Ammon's horn (tissue), 1 donor: Measurements from ENCODE around the gene NCF4.
A peak's percentile ranks its signal among the peaks of the same experiment; 100 is the strongest.

Source experiments
- DNase-seq: peaks from one replicate; pipeline ENCODE4 v3.0.0-alpha.2; 2016; ENCODE audit warnings: low spot score

The NCF4 gene

DNA sequence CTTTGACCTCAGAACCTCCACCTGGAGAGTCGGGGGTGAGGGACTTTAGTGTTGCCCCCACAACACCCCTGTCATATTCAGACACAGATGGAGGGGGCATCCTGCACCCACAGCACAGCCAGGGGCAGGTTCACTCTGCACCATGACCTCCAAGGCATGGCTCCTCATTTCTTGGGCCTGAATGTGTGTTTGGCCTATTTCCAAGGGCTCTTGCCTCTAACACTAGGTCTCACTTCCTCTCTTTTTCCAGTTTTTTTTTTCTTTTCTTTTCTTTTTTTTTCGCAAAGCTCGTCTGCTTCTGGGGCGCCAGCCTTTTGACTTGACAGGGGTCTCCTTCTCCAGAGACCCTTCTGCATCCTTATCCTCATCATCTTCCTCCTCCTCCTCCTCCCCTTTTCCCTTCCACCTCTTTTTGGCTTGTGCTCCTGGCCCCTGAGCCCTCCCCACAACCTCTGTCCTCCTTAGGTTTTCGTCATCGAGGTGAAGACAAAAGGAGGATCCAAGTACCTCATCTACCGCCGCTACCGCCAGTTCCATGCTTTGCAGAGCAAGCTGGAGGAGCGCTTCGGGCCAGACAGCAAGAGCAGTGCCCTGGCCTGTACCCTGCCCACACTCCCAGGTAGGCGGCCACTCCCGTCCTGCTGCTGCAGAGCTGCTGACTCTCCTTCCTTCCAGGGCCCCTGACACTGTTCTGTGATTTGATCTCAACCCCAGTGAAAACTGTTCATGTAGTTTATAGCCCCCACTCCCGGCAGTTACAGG is 3.8 kb downstream of the NCF4 start:
- peak; percentile 21 for DNase-seq

DNA sequence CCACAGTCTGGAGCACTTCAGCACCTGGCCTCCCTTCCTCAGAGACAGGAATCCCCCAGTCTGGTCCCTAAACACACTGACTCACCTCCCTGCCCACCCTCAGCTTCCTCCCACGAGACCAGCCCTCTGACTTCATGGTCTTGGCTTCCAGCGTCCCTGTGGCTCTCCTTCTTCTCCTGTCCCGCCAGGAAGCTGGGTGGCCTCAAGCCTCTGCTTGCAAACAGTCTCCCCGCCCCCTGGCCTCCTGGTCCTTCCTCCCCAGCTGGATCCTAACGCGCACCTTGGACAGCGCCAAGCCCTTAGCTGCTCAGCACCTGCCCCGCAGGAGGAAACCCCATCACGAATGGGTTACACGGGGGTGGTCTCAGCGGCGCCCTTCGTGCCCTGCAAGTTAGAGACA is 4.5 kb downstream of the NCF4 start:
- no peak for DNase-seq

DNA sequence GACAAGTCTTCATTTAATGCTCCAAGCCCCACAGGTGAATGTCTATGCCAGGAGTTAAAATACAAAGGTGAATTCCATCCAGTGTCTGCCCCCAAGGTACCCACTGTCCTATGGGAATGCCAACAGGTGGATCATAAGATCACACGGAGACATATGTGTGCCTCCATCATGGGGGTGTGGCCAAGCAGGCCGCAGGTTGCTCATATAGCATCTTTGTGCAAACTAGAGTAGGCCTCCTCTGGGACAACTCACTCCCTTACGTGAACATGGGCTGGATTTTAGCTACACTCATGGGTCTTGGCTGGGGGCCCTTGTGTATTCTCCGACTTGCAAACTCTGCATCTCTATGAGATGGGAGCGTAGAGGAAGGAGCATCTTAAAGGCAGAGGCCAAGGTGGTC is 6.9 kb downstream of the NCF4 start:
- DNase-seq: no peak

DNA sequence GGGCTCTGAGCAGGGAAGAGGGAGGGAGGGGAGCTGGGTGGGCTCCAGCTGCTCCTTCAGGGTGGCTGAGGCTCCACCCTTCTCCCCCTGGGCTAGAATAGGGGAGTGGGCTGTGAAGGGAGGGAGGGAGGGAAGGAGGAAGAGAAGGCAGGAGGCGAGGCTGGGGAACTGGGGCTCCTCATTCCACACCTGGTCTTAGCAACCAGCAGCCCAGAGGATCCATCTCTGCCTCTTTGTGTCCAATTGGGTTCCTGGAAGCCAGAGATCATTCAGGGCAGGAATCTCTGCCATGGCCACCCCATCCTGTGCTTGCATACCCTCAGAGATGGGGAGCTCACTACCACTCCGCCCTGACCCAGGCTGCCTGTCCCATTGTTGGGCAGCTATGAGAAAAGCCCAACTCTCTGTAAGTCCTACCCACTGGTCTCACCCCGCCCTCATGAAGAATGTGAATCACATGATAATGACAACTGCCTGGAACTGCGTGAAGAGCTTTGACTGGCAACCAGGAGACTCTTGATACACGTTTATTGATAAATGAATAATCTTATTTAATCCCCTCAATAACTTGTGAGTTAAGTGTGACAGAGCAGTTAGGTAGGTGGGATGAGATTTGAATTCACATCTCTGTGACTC is 7.9 kb downstream of the NCF4 start:
- DNase-seq: no peak

DNA sequence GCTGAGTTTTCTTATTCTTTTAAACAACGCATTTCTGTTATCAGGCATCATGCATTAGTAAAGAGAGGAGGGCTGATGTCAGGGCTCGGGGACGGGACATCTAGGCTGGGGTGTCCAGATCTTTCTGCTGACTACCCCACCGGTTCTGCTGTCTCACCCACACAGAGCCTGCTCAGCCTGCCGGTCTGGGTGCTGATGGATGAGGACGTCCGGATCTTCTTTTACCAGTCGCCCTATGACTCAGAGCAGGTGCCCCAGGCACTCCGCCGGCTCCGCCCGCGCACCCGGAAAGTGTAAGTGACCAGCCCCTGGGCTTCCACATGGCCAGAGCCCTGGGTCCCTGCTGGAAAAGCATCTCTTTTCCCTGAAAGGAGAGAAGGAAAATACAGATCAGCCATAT is 9.4 kb downstream of the NCF4 start:
- DNase-seq: no peak

DNA sequence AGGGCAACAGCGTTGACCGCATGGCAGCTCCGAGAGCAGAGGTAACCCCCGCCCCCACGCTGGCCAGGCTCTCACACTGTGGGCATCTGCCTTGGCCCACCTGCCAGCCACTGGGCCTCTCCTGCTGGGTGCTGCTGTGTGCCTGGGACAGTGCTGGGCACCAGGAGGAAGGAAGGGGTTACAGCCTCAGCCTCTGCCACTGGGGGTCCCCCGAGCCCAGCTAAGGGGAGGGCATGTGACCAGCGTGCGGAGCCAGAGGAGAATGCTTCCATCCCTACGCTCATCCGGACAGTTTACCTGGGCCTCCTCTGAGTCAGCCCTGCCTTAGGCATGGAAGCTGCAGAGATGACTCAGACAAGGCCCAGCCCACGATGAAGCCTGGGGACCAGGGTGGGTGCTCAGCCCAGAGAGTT is 10.9 kb downstream of the NCF4 start:
- DNase-seq: no peak

DNA sequence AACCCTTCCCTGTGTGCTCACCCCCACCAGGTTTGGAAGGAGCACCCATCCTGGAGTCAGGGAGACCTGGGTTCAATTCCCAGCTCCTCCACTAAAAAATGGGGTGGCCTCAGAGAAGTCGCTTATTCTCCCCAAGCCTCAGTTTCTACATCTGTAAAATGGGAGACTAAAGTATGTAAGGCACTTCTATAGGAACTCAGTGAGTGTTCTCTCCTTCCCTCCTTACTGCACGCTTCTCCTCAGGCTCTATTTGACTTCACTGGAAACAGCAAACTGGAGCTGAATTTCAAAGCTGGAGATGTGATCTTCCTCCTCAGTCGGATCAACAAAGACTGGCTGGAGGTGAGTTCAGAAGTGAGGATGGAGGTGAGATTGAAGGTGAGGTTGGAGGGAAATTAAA is 11.3 kb downstream of the NCF4 start:
- DNase-seq: no peak

DNA sequence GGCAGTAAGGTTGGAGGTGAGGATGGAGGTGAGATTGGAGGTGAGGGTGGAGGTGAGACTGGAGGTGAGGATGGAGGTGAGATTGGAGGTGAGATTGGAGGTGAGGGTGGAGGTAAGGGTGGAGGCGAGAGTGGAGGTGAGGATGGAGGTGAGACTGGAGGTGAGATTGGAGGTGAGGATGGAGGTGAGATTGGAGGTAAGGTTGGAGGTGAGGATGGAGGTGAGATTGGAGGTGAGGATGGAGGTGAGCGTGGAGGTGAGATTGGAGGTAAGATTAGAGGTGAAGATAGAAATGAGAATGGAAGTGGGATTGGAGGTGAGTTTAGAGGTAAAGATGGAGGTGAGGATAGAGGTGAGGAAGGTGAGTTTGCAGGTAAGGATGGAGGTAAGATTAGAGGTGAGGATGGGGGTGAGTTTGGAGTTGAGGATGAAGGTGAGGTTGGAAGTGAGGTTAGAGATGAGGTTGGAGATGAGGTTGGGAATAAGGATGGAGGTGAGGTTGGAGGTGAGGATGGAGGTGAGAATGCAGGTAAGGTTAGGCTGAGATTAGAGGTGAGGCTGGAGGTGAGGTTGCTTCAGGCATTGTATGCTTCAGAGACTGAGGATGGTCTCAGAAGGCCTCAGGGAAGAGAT is 12.2 kb downstream of the NCF4 start:
- DNase-seq: no peak

DNA sequence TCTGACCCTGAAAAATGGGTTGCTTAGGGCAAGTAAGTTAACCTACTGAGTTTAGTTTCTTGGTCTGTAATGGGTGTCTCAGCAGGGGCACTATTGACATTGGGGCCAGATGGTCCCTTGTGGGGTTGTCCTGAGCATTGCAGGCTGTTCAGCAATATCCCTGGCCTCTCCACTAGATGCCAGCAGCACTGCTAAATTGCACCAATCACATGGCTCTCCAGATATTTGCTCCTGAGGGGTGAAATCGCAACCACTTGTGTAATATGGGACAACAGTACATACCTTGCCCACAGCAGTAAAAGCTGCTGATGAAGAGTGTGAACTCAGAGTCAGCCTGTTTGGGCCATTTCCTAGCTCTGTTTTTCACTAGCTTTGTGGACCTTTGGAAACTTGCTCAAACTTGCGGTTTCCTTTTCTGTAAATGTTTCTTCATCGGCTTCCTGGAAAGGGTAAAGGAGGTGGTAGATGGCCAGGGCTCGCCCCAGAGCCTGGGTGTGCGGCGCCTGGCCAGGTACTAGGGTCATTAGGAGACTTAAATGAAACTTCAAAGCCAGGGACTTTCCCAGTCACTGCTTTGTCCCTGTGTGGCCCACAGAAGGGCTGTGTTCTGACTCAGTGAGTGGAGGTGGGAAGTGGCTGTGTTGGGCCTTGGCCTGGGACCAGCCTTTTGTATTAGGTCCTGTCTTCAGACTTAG is 13.0 kb downstream of the NCF4 start:
- peak; percentile 51 for DNase-seq

DNA sequence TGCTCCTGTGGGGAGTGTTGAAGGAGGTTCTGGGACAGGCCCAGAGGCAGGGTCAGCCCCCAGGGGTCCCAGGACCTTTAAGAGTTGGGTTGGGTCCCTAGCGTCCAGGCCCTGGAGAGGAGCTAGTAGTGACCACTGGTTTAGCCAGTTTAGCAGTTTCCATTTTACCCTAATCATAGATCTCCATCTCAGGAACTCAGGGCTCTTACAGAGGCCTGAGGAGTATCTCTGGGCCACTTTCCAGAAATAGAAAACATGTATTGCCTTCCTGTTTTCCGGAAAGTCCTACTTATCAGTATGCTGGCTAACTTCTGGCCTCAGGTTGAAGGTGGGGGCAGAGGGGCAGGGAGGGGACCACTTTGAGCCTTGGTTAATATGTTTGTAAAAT is 13.5 kb downstream of the NCF4 start:
- no peak for DNase-seq

DNA sequence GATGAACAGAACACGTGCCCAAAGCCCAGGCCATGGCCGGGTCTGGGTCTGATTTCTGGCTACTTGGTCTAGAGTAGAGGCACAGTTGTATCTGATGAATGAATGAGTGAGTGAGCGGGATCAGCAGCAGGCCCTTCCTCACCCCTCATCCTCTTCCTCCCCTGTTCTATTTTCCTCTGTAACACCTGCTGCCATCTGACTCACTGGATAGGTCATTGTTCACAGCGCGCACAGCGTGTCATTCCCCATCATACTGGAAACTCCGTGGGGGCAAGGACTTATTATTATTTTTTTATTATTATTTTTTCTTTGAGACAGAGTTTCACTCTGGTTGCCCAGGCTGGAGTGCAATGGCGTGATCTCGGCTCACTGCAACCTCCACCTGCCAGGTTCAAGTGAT is 13.9 kb downstream of the NCF4 start:
- no peak for DNase-seq

DNA sequence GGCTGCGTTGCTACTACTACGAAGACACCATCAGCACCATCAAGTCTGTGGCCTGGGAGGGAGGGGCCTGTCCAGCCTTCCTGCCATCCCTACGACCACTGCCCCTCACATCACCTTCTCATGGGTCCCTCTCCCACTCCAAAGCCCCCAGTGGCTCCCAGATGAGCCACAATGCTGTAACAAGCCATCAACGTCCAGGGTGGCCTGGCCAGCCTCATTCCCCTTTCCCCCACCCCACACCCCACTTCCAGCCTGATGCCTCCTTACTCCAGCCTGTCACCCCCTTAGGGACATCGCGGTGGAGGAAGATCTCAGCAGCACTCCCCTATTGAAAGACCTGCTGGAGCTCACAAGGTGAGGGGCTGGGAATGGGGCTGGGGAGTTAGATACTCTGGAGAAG is 14.9 kb downstream of the NCF4 start:
- no peak for DNase-seq

DNA sequence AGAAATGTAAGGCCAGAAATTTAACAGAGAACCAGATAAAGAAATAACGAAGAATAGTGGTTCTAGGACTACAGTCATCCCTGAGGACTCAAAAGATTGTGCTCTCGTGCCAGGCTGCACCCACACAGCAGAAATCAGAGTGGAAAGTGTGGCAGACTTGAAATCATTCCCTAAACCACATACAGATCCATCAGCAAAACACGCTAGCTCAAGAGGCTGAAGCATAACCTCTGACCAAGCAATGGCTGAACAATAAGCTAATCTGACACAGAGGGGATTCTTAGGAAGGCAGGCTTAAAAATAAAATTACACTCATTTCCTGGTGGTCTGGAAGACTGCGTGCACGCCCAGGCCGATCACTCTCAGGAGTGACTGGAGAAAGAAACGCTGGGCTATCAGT is 19.0 kb downstream of the NCF4 start:
- no peak for DNase-seq

DNA sequence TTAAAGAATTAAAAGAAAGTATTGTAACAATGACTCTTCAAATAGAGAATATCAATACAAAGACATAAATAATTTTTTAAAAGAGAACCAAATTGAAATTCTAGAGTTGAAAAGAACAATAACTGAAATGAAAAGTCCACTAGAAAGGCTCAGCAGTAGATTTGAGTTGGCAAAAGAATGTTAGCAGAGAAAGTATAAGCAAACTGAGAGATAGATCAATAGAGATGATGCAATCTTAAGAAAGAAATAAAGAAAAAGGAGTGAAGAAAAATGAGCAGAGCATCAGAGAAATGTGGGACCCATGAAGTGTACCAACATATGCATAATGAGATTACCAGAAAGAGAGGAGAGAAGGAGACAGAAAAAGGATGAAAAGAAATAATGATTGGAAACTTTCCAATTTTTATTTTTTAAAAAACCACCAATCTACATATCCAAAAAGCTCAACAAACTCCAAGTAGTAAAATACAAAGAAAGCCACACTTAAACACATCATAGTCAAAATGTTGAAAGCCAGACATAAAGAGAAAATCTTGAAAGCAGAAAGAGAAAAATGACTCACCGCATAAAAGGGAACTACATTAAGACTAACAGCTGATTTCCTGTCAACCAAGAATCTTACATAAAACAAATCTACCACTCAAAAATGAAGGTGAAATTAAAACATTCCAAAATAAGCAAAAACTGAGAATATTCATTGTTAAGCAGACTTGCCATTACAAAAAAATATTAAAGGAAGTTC is 20.9 kb downstream of the NCF4 start:
- DNase-seq: no peak

DNA sequence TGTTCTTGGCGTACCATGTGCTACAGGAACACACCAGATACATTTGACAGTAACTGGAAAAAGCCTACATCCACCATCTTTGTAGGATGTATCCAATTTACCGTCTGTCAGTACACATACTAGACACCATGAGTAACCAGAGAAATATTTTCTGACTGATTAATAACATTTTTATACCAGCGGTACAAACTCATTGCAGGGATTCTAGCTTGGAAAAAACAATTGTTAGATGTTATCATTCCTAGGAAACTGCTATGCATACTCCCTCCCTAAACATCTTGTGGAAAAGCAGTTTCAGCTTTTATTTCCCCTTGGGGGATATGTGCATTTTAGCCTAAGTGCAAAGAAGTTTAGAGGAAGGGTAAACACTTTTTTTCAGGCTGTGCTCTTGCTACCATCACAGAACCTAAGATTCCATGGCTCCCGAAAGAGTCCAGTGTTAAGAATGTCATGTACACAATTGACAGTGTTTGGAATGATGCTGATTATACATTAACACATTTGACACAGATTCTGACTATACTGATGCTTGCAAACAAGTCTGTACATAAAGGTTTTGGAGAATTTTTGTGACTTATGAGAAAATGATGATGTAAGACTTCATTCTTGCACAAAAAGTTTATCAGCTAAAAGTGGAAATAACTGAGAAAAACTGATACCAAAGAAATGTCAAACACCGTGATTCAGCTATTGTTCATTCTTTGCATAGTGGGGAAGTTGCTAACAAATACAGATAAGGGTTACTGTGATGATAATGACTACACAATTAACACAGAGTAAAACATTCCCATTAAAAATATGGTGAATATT is 23.7 kb downstream of the NCF4 start:
- no peak for DNase-seq

DNA sequence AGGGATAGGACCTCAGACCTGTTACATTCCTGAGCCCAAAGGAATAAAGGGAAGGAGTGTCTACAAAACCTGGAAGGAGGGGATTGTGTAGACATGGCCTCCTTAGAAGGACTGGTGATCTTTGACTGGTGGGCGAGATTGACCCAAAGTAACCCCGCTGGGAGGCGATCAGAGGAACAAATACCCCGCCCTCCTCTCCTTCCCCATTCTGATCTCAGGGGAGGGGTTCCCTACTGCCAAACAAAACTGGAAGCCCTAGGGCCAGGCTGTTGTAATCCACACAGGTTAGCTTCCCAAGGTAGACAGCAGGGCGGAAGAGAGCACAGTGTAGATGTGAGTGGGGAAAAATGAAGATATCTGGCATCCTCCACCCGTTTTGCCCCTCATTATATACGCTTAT is 24.7 kb downstream of the NCF4 start:
- no peak for DNase-seq

DNA sequence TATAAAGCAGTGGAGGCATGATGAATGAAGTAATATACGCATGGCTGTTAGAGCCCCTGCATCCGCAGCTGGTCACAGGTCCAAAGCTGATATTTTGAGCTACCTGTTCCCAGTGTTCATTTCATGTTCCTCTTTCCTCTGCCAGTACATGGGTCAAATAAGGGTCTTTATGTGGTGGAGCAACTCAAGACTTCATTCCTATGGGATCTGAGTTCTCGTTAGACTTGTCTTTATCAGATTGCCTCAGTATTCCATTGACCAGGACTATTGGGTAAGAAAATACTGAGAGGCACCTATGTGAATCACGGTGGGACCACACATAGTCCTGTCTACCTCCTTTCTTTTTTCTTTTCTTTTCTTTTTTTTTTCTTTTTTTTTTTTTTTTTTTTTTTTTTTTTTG is 25.2 kb downstream of the NCF4 start:
- no peak for DNase-seq

DNA sequence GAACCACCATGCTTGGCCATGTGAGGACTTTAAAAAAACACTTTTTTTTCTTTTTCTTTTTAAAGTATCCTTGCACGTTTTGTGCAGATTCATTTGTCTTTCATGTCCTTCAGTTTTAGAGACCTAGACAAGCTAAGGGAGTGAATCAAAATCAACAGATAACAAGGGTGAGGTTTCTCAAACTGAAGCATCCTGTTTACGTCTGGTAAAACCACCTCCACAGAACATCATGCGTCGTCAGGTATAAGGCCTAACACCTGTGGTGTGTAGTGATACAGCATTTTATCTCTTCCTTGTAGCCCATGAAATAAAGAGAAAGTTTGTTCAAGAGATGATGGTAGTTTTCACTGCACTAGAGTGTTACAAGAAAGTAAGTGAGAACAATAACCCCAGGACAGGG is 26.4 kb downstream of the NCF4 start:
- no peak for DNase-seq

DNA sequence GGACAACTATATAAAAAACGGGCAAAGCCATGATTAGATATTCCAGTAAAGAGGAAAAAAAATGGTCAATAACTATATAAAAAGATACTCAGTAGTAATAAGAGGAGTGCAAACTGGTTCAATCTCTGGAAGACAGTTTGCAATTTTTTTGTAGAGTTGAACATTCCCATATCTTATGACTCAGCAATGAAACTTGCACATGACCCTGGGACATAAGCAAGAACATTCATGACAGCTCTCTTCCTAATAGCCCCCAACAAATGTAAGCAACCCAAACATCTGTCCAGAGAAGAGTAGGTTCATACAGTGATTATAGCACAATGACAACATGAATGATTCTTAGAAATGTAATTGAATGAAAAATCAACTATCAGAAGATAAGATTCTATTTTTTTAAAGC is 30.8 kb downstream of the NCF4 start:
- DNase-seq: no peak

DNA sequence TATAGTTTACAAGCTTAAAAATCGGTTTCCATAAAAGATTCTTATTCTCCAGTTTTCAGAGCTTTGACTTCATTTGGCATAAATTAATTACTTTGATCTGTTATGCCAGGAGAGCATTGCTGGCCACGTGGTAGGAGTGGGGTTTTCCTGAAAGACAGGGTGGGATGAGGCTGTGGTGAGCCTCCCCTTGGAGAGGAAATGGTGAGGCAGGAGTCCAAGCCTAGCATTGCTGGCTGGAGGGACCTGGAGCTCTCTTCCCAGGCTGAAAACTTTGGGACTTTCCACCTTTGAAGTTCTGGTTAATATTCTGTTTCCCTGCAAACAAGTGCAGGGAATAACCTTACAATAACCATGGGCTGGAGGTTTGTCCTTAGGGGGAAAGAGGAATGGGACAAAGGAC is 31.5 kb downstream of the NCF4 start:
- DNase-seq: no peak

DNA sequence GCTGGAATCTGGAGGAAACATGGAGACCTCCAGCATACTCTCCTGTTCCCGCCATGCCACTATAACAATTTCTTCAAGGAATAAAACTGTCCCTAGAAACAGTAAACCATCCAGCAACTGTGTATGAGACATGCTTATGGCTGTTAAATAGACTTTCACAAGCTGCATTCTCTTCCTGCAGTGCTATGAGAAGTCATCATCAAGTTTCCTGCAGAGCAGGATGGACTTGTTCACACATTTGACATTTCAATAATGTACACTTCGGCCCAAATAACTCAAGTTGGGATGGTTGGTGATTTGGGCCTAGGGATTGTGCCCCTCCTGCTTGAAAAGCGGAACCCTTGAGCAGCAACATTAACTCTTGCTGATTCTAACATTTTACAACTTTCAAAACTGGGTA is 32.5 kb downstream of the NCF4 start:
- no peak for DNase-seq
